SIG-M5 (cell line): Measurements from ENCODE around the gene LRRC8A.
A peak's percentile ranks its signal among the peaks of the same experiment; 100 is the strongest.
"Not testable (repeated sequence)": the region's sequence is repeated elsewhere in the genome, so short reads cannot be mapped to it uniquely, and the experiment has no call there.

Experiments used
- DNase-seq: peaks from one replicate; lab custom pipeline; 2025; lab: John Stamatoyannopoulos, UW

Gene LRRC8A

GRCh38 chr9:128921881-128922763 is 40.2 kb downstream of the LRRC8A start:
- no peak for DNase-seq

- DNase-seq = no peak
These were observed 41.6 kb downstream of the LRRC8A start for GRCh38 chr9:128923493-128923883.

GRCh38 chr9:128927731-128928411 is 45.9 kb downstream of the LRRC8A start:
- no peak for DNase-seq

GRCh38 chr9:128928624-128929023 is 46.7 kb downstream of the LRRC8A start:
- no peak for DNase-seq

GRCh38 chr9:128929560-128929959 is 47.6 kb downstream of the LRRC8A start:
- DNase-seq = no peak

GRCh38 chr9:128933731-128934130 is 51.8 kb downstream of the LRRC8A start:
- no peak for DNase-seq

GRCh38 chr9:128936171-128936865 is 54.4 kb downstream of the LRRC8A start:
- no peak for DNase-seq

- no peak for DNase-seq
These were observed 55.6 kb downstream of the LRRC8A start for GRCh38 chr9:128937310-128938165.

- no peak for DNase-seq
These were observed 58.5 kb downstream of the LRRC8A start for GRCh38 chr9:128940271-128940921.

- no peak for DNase-seq
These were observed 59.2 kb downstream of the LRRC8A start for GRCh38 chr9:128940946-128941755.

- no peak for DNase-seq
These were observed 62.1 kb downstream of the LRRC8A start for GRCh38 chr9:128943832-128944620.

- not testable (repeated sequence) for DNase-seq
These were observed 63.0 kb downstream of the LRRC8A start for GRCh38 chr9:128944966-128945365.

- DNase-seq = no peak
These were observed 64.0 kb downstream of the LRRC8A start for GRCh38 chr9:128945798-128946501.

GRCh38 chr9:128946571-128947276 is 64.8 kb downstream of the LRRC8A start:
- no peak for DNase-seq

- DNase-seq = no peak
These were observed 65.3 kb downstream of the LRRC8A start for GRCh38 chr9:128947277-128947526.

- DNase-seq = peak; percentile 53
These were observed 65.8 kb downstream of the LRRC8A start, which contains the start of the genes DOLK and NUP188 for GRCh38 chr9:128947527-128948301. Gene DOLK (minus strand): TSS chr9:128947603. CDS start chr9:128947303, 300 bp downstream. Gene NUP188 (plus strand): TSS chr9:128947699. CDS start chr9:128947720, 21 bp downstream.

- not testable (repeated sequence) for DNase-seq
These were observed 79.5 kb downstream of the LRRC8A start for GRCh38 chr9:128961403-128961802.
